Esophagus (tissue), 2 donors: Measurements from ENCODE around the gene GRAMD1B. TPM values are rescaled to one million over a fixed set of nuclear protein-coding genes. Genes with fewer than 3 reads are reported as not detected.

Source experiments
- H3K27ac ChIP-seq, 2 donors: one replicate each; pipeline ENCODE4 v1.5.1; 2013; ENCODE audit warnings: low read depth in 2 of 2, mild to moderate bottlenecking in 2 of 2, inconsistent platforms in 1 of 2, low read length in 1 of 2, moderate library complexity in 1 of 2
- H3K27me3 ChIP-seq, 2 donors: one replicate each; pipeline ENCODE4 v1.6.1; 2013; ENCODE audit warnings: low read length in 2 of 2, control low read depth in 1 of 2, mild to moderate bottlenecking in 1 of 2; ENCODE audit not compliant: insufficient read depth in 2 of 2, control insufficient read depth in 1 of 2
- H3K36me3 ChIP-seq, 2 donors: one replicate each; pipeline ENCODE4 v1.6.1; 2013; ENCODE audit warnings: low read length in 1 of 2; ENCODE audit not compliant: control insufficient read depth in 2 of 2, insufficient read depth in 2 of 2
- H3K4me1 ChIP-seq, 2 donors: one replicate each; pipeline ENCODE4 v1.6.1; 2013; ENCODE audit warnings: low read length in 1 of 2; ENCODE audit not compliant: control insufficient read depth in 2 of 2, insufficient read depth in 2 of 2
- H3K4me3 ChIP-seq, 2 donors: one replicate each; pipeline ENCODE4 v1.5.1; 2013; ENCODE audit warnings: low read length in 2 of 2, mild to moderate bottlenecking in 2 of 2, low read depth in 1 of 2, moderate library complexity in 1 of 2
- H3K9me3 ChIP-seq, 2 donors: one replicate each; pipeline ENCODE4 v1.6.1; 2013; ENCODE audit warnings: mild to moderate bottlenecking in 2 of 2, low read depth in 1 of 2, low read length in 1 of 2, moderate library complexity in 1 of 2; ENCODE audit not compliant: control insufficient read depth in 2 of 2, insufficient read depth in 1 of 2
- WGBS, 2 donors: extraction: QIAGEN DNeasy Blood & Tissue Kit; methylation state at CpG; one replicate each; pipeline ENCODE4 v1.1.7; 2013; 5-methylcytosine and 5-hydroxymethylcytosine counted together
- polyA plus RNA-seq, 2 donors: library from polyadenylated mRNA; stranded (reverse); fragments of 200-250 nt; gene quantifications; one replicate each; pipeline ENCODE4 v1.2.3, GENCODE V29; 2013
- donor health status: healthy with polysubstance abuse.
- donor health status: Bipolar disorder and iron deficiency.

GRAMD1B gene
- polyA plus RNA-seq, 2 donors = 0.26 to 0.37 TPM

DNA sequence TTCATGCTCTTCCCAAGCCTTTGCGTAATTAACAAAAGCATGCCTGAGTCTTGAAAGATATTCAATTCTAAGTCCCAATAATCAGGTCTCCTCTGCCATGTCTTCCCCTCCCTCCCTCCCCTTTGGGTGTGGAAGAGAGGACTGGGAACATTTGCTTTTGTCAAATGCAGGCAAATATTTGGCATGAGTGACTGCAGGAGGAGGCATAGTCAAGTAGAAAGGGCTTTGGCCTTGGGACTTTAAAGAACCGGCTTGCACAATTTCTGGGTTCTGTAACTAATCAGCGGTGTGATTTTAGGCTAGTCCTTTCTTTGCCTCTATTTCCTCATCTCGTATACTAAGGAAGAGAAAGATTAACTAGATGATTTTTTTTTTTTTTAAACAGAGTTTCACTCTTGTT is 164.9 kb downstream of the GRAMD1B start:
- no peak overlapping the region for H3K4me3 ChIP-seq
- H3K4me1 ChIP-seq = peaks cover 0 to 6% of the 10 kb centered on the region in 2 donors
- no peaks in the 10 kb centered on the region for H3K9me3 ChIP-seq
- H3K27me3 ChIP-seq = no peaks in the 10 kb centered on the region
- 84 to 90% methylated on average over 4 of the region's 4 CpGs for whole genome bisulfite sequencing, 2 donors
- peaks cover 0 to 3% of the 10 kb centered on the region in 2 donors for H3K36me3 ChIP-seq
- no peak overlapping the region for H3K27ac ChIP-seq

- Histone ChIP-seq H3K36me3 (peaks cover 0 to 3% of the 10 kb centered on the region in 2 donors), H3K27ac (no peak overlapping the region), H3K4me3 (no peak overlapping the region), H3K9me3 (no peaks in the 10 kb centered on the region), H3K4me1 (no peaks in the 10 kb centered on the region), H3K27me3 (no peaks in the 10 kb centered on the region)
- WGBS, 2 donors = 98% methylated on average over 2 of the region's 2 CpGs
Observed at GRCh38 chr11:123597859-123598258, 167.8 kb downstream of the GRAMD1B start.

- no peaks in the 10 kb centered on the region for H3K36me3 ChIP-seq
- H3K4me3 ChIP-seq = no peak overlapping the region
- no peaks in the 10 kb centered on the region for H3K27me3 ChIP-seq
- H3K4me1 ChIP-seq = no peaks in the 10 kb centered on the region
- H3K9me3 ChIP-seq = no peaks in the 10 kb centered on the region
- H3K27ac ChIP-seq = no peak overlapping the region
- WGBS, 2 donors = 82 to 85% methylated on average over 4 of the region's 4 CpGs
Observed at GRCh38 chr11:123601136-123601535, 171.1 kb downstream of the GRAMD1B start.

- Histone ChIP-seq H3K36me3 (no peaks in the 10 kb centered on the region), H3K27me3 (no peaks in the 10 kb centered on the region), H3K9me3 (no peaks in the 10 kb centered on the region), H3K4me1 (no peaks in the 10 kb centered on the region), H3K27ac (no peak overlapping the region), H3K4me3 (no peak overlapping the region)
- 79 to 83% methylated on average over 4 of the region's 4 CpGs for WGBS, 2 donors
Observed at GRCh38 chr11:123601743-123602142, 171.7 kb downstream of the GRAMD1B start.

GRCh38 chr11:123603666-123604065 is 173.6 kb downstream of the GRAMD1B start:
- H3K36me3 ChIP-seq = no peaks in the 10 kb centered on the region

DNA sequence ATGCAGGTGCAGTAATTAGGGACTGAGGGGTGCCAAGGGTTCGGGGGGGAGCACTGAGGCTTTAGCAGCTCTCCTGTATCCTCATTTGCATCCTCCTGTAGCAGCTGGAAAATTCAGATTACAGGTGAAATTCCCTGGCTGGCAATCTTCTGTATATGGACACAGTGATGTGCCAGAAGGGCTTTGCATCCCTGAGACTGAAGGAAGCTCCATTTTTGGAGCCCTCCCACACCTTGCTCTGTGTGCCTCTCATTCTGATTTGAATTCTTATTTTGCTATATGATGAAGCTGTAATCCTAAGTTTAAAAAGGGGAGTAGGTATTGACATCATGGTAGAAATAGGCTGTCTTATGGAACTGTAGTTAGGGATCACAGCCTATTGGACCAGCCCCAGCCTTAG is 177.7 kb downstream of the GRAMD1B start:
- Histone ChIP-seq H3K4me3 (no peak overlapping the region), H3K27ac (no peak overlapping the region), H3K27me3 (no peaks in the 10 kb centered on the region), H3K9me3 (no peaks in the 10 kb centered on the region), H3K4me1 (no peaks in the 10 kb centered on the region), H3K36me3 (peaks cover 0 to 5% of the 10 kb centered on the region in 2 donors)
- 89 to 90% methylated on average over 1 of the region's 1 CpG for WGBS, 2 donors

More at GRCh38 chr11:123603666-123604065, 173.6 kb downstream of the GRAMD1B start:
- Histone ChIP-seq H3K27me3 (no peaks in the 10 kb centered on the region), H3K27ac (no peak overlapping the region), H3K4me3 (no peak overlapping the region), H3K9me3 (no peaks in the 10 kb centered on the region), H3K4me1 (no peaks in the 10 kb centered on the region)
- WGBS, 2 donors = 82 to 90% methylated on average over 4 of the region's 4 CpGs

GRCh38 chr11:123608371-123608770 is 178.3 kb downstream of the GRAMD1B start:
- no peaks in the 10 kb centered on the region for H3K4me1 ChIP-seq
- no peaks in the 10 kb centered on the region for H3K27me3 ChIP-seq
- 89 to 94% methylated on average over 9 of the region's 9 CpGs for WGBS, 2 donors
- no peaks in the 10 kb centered on the region for H3K9me3 ChIP-seq
- no peak overlapping the region for H3K27ac ChIP-seq
- no peak overlapping the region for H3K4me3 ChIP-seq
- H3K36me3 ChIP-seq = peaks cover 0 to 5% of the 10 kb centered on the region in 2 donors

GRCh38 chr11:123608945-123609344 is 178.9 kb downstream of the GRAMD1B start:
- WGBS, 2 donors = 94% methylated on average over 8 of the region's 8 CpGs

GRCh38 chr11:123611698-123612097 is 181.6 kb downstream of the GRAMD1B start:
- Histone ChIP-seq H3K36me3 (peaks cover 0 to 5% of the 10 kb centered on the region in 2 donors), H3K27me3 (no peaks in the 10 kb centered on the region), H3K4me1 (peaks cover 0 to 2% of the 10 kb centered on the region in 2 donors), H3K4me3 (no peak overlapping the region), H3K27ac (no peak overlapping the region), H3K9me3 (no peaks in the 10 kb centered on the region)
- WGBS, 2 donors = 89 to 91% methylated on average over 4 of the region's 4 CpGs

More at GRCh38 chr11:123608945-123609344, 178.9 kb downstream of the GRAMD1B start:
- Histone ChIP-seq H3K4me3 (no peak overlapping the region), H3K9me3 (no peaks in the 10 kb centered on the region), H3K27ac (no peak overlapping the region), H3K4me1 (no peaks in the 10 kb centered on the region), H3K27me3 (no peaks in the 10 kb centered on the region), H3K36me3 (peaks cover 0 to 5% of the 10 kb centered on the region in 2 donors)

DNA sequence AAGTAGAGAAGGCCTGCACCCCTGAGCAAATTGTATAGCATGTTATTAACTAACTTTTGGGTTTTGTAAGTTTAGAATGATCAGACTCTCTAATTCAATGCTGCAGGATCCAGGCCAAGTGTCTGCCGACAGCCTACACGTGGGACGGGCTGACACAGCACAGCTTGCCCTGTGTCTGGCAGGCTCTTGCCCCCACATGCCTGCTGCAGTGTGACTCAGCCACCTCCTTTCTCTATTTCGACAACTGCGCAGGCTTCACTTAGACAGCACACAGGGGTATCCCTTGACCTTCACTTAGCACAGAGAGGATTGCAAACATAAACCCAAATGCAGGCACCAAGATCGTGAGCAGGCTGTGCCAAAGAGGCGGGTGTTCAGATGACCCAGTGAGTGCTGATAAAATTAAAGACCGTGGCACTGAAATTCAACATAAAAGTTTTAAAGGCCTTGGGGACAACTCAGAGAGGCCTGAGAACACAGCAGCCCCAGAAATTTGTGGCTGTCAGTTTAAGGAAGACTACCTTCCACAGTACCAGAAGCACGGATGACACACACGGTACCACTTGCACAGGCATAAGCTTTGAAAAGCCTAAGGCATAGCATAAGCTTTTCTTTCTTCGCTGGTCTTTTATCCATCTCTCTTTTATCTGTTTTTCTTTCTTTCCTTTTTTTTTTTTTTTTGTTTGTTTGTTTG is 186.6 kb downstream of the GRAMD1B start:
- H3K4me1 ChIP-seq = peaks cover 0 to 2% of the 10 kb centered on the region in 2 donors
- WGBS, 2 donors = 48 to 64% methylated on average over 11 of the region's 11 CpGs
- H3K27ac ChIP-seq = no peak overlapping the region
- H3K36me3 ChIP-seq = no peaks in the 10 kb centered on the region
- H3K4me3 ChIP-seq = no peak overlapping the region
- no peaks in the 10 kb centered on the region for H3K27me3 ChIP-seq
- no peaks in the 10 kb centered on the region for H3K9me3 ChIP-seq
